RKO (cell line): ENCODE results near the gene SLX1A.
"Not testable (repeated sequence)": the region's sequence is repeated elsewhere in the genome, so short reads cannot be mapped to it uniquely, and the experiment has no call there.

Experiments used
- DNase-seq: peaks from one replicate; pipeline ENCODE4 v3.0.0-alpha.2; 2016; ENCODE audit warnings: low spot score

Gene SLX1A

GRCh38 chr16:30193615-30194014 lies at the start of gene SLX1A, which contains the start of gene BOLA2B:
Gene SLX1A (plus strand): TSS chr16:30193875. CDS start chr16:30194085, 210 bp downstream.
Gene BOLA2B (minus strand): TSS chr16:30193666. CDS start chr16:30193595, 71 bp downstream.
- not testable (repeated sequence) for DNase-seq

DNA sequence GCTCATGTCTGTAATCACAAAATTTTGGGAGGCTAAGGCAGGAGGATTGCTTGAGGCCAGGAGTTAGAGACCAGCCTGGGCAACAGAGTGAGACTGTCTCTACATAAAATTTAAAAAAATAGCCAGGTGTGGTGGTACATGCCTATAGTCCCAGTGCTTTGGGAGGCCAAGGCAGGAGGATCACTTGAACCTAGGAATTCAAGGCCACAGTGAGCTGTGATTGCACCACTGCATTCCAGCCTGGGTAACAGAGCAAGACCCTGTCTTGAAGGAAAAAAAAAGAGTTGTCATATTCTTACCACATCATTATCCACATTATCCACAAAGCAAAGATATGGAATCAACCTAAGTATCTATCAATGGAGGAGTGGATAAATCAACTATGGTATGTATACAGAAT lies 49.7 kb upstream of the SLX1A start:
- DNase-seq: no peak

DNA sequence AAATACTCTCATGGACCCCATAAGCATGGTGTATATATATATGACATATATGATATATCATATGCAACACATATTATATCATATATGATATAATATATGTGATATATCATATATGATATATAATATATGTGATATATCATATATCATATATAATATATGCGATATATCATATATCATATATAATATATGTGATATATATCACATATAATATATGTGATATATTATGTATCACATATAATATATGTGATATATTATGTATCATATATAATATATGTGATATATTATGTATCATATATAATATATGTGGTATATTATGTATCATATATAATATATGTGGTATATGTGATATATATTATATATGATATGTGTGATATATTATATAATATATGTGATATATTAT lies 48.8 kb upstream of the SLX1A start:
- DNase-seq: no peak

- DNase-seq: no peak
These were observed 48.0 kb upstream of the SLX1A start for GRCh38 chr16:30145657-30146056.

DNA sequence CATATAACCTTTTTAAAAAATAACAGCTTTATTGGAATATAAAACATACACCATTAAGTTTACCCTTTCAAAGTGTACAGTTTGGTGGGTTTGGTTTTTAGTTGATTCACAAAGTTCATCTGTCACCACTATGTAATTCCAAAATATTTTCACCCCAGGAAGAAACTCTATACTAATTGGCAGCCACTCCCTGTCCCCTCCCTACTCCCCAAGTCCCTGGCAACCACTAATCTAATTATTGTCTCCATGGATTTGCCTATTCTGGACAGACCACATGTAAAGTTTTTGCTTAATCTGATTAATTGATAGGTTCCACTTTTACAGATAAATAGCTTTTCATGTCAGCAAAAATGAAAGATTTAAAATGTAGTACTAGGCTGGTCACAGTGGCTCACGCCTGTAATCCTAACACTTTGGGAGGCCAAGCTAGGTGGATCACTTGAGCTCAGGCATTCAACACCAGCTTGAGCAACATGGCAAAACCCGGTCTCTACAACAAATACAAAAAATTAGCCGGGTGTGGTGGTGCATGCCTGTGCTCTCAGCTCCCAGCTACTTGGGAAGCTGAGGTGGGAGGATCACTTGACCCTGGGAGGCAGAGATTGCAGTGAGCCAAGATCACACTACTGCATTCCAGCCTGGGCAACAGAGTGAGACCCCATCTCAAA lies 45.7 kb upstream of the SLX1A start:
- DNase-seq: no peak

GRCh38 chr16:30149250-30149930 lies 44.3 kb upstream of the SLX1A start:
- DNase-seq: no peak

- no peak for DNase-seq
These were observed 42.6 kb upstream of the SLX1A start for GRCh38 chr16:30151091-30151490.

- no peak for DNase-seq
These were observed 41.2 kb upstream of the SLX1A start for GRCh38 chr16:30152517-30152916.

DNA sequence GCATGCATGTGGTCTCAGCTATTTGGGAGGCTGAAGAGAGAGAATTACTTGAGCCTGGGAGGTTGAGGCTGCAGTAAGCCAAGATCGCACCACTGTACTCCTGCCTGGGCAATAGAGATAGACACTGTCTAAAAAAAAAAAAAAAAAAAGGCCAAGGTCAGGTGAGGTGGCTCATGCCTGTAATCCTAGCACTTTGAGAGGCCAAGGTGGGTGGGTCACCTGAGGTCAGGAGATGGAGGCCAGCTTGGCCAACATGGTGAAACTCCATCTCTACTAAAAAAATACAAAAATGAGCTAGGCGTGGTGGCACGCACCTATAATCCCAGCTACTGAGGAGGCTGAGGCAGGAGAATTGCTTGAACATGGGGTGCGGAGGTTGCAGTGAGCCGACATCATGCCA lies 38.5 kb upstream of the SLX1A start:
- no peak for DNase-seq

DNA sequence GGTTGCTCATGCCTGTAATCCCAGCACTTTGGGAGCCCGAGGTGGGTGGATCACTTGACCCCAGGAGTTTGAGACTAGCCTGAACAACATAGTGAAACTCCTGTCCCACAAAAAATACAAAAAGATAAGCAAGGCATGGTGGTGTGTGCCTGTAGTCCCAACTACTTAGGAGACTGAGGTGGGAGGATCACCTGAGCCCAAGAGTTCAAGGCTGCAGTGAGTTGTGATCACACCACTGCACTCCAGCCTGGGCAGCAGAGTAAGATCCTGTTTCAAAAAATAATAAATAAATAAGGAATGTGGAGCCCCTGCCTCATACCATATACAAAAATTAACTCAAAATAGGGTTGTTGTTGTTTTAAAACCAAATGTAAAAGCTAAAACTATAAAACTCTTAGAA lies 36.5 kb upstream of the SLX1A start:
- DNase-seq: no peak

DNA sequence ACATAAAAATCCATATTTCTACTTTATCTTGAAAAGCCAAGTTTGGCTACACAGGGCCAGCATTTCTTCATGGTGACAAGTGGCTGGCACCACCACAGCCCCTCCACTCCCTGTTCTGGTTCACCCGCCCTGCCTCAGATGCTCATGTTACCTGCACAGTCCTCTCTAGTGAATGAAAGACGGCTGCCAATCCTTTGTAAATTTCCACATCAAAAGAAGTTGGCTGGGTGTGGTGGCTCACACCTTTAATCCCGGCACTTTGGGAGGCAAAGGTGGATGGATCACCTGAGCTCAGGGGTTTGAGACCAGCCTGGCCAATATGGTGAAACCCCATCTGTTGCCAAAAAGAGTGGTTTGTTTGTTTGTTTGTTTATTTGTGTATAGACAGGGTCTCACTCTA lies 30.1 kb upstream of the SLX1A start:
- no peak for DNase-seq

GRCh38 chr16:30166202-30166902 lies 27.3 kb upstream of the SLX1A start:
- no peak for DNase-seq

DNA sequence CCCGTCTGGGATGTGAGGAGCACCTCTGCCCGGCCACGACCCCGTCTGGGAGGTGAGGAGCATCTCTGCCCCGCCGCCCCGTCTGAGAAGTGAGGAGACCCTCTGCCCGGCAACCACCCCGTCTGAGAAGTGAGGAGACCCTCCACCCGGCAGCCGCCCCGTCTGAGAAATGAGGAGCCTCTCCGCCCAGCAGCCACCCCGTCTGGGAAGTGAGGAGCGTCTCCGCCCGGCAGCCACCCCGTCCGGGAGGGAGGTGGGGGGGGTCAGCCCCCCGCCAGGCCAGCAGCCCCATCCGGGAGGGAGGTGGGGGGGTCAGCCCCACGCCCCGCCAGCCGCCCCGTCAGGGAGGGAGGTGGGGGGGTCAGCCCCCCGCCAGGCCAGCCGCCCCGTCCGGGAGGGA lies 24.9 kb upstream of the SLX1A start:
- not testable (repeated sequence) for DNase-seq

- not testable (repeated sequence) for DNase-seq
These were observed 24.3 kb upstream of the SLX1A start for GRCh38 chr16:30169416-30169815.

GRCh38 chr16:30170145-30170544 lies 23.5 kb upstream of the SLX1A start:
- not testable (repeated sequence) for DNase-seq

DNA sequence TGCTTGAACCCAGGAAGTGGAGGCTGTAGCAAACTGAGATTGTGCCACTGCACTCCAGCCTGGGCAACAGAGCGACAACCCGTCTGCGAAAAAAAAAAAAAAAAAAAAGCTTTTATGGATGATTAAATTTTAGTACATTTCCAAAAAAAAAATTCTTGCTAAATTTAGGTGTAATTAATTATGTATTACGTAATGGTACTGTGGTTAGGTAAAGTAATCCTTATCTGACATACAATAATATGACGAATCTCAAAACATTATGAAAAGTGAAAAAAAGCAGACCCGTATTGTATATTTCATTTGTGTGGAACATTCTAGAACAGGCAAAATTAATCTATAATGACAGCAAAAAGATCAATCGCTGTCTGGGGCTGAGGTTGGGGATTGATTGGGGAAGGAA lies 20.6 kb upstream of the SLX1A start:
- DNase-seq: no peak

DNA sequence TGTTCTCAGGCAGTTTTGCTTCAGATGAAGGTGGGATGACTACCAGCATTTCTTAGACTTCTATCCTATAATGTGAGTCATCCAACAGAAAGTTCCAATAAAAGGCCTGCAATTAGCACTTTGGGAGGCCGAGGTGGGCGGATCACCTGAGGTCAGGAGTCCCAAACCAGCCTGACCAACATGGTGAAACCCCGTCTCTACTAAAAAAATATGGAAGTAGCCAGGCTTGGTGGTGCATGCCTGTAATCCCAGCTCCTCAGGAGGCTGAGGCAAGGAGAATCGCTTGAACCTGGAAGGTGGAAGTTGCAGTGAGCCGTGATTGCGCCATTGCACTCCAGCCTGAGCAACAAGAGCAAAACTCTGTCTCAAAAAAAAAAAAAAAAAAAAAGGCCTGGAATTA lies 16.8 kb upstream of the SLX1A start:
- not testable (repeated sequence) for DNase-seq

DNA sequence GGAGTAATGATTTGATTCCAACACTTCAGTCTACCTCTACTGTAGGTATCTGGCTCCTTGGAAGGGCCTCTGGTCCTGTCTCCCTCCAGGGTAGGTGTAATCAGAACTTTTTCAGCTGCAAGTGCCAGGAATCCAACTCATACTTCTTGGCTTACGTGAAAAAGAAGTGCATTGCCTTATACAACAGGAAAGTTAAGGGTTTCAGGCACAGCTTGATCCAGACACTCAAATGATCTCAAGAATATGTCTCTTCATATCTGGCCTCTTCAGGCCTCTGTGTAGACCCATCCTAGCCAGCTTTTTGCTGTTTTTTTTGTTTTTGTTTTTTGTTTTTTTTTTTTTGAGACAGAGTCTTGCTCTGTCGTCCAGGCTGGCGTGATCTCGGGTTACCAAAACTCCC lies 14.5 kb upstream of the SLX1A start:
- DNase-seq: no peak

- DNase-seq: no peak
These were observed 13.7 kb upstream of the SLX1A start for GRCh38 chr16:30179931-30180330.

DNA sequence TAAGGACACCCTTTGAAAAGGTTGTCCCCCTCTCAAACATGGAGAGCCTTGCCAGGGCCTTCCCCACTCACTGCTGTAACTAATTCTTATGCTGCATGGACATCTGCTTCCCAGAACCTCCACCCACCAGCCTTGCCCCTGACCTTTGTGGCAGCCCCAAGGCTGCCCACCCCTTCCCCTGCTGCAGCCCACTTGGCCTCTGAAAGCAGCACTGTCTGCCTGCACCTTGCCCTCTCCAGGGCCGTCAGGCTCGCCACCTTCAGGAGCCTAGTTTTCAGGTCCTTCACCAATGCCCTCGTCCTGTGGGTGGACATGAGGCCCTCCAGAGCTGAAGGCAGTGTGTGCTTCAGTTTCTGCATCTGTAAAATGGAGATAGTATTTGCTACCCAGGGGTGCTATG lies 12.9 kb upstream of the SLX1A start:
- DNase-seq: no peak

DNA sequence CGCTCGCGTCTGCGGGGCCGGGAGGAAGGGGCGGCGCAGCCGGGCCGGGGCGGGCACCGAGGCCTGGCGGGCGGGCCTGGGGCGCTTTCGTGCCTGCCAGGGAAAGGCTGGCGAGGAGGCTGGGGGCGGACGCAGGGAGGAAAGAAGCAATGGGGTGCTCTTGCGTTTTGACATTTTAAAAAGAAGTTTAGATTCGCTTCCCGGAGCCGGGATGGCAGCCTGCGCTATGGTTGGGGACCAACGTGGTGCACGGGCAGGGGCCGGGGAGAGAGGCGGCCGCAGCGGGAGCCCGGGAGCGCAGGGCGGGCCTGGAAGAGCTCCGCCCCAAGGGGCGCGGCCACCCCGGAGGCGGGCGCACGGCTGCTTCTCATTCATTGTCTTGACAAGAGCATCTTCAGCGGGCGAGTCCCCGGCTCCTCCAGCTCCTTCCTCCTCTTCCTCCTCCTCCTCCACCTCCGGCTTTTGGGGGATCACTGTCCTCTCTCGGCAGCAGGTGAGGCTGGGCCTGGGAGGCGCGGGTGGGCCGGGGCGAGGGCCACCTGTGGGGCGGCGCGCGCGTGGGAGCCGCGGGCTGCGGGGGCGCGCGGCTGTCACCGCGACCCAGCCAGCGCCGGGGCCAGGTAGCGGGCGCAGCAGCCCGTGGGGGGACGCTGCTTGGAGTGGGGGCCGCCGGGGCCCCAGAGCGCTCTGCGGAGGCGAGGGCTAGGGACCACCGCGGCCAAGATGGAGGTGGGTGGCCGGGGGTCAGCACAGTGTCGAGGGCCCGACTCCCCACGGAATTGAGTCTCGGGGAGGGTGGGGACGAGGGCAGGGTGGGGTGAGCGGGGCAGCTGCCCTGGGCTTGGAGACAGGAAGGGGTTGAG lies 10.2 kb upstream of the SLX1A start, which contains the start of gene CORO1A:
Gene CORO1A (plus strand): TSS at position 370 of the 863 bp plus-strand sequence. CDS start 1,608 bp downstream, outside the sequence.
- DNase-seq: peak; percentile 81
